Measurements from ENCODE around the gene TFDP2.

DNA sequence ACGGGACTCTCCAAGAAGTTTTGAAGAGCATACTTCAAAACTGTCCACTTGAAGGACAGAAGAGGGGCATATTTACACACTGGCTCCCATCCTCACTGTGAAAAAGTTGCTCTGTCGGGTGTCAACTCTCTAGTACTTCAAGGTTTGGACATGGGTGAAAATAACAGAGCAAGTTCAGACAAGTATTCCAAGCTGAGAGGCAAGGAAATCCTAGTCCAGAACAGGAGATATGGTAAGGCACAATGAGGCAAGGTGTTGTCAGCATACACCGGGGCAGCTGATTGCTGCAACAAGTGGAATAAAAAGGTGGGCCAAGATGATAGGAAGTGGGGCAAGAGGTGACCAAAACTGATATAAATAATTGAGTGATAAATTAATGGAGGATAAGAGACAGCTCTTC is 4.8 kb upstream of the TFDP2 start:
- TF ChIP-seq CTCF (IDR thresholded peaks at IDR 0.05) (no peak), POLR2A (IDR thresholded peaks at IDR 0.05) (no peak)

Data from suprapubic skin (tissue), 3 donors.